ENCODE data around the gene FRMD4A.

Gene FRMD4A

GRCh38 chr10:14162061-14162460 is 168.7 kb downstream of the FRMD4A start:
- no peak for DNase-seq (ENCODE audit: extremely low read depth, low read depth)
- no peak for TF ChIP-seq CTCF (IDR thresholded peaks at IDR 0.05; ENCODE audit: low read depth, low read length, missing control alignments)
- H3K4me3 ChIP-seq (replicated peaks; ENCODE audit: low read depth, low read length), result no peak overlapping the region

- no peak overlapping the region for H3K4me3 ChIP-seq (replicated peaks; ENCODE audit: low read depth, low read length)
- no peak for DNase-seq (ENCODE audit: extremely low read depth, low read depth)
- TF ChIP-seq CTCF (IDR thresholded peaks at IDR 0.05; ENCODE audit: low read depth, low read length, missing control alignments), result no peak
Observed at GRCh38 chr10:14160299-14160698, 170.4 kb downstream of the FRMD4A start.

- no peak overlapping the region for H3K4me3 ChIP-seq (replicated peaks; ENCODE audit: low read depth, low read length)
- DNase-seq (ENCODE audit: extremely low read depth, low read depth), result no peak
- no peak for TF ChIP-seq CTCF (IDR thresholded peaks at IDR 0.05; ENCODE audit: low read depth, low read length, missing control alignments)
Observed at GRCh38 chr10:14158575-14158974, 172.1 kb downstream of the FRMD4A start.

GRCh38 chr10:14156104-14156503 is 174.6 kb downstream of the FRMD4A start:
- no peak for TF ChIP-seq CTCF (IDR thresholded peaks at IDR 0.05; ENCODE audit: low read depth, low read length, missing control alignments)
- no peak for DNase-seq (ENCODE audit: extremely low read depth, low read depth)
- H3K4me3 ChIP-seq (replicated peaks; ENCODE audit: low read depth, low read length), result no peak overlapping the region

- no peak for TF ChIP-seq CTCF (IDR thresholded peaks at IDR 0.05; ENCODE audit: low read depth, low read length, missing control alignments)
- no peak overlapping the region for H3K4me3 ChIP-seq (replicated peaks; ENCODE audit: low read depth, low read length)
- DNase-seq (ENCODE audit: extremely low read depth, low read depth), result no peak
Observed at GRCh38 chr10:14153570-14154055, 177.1 kb downstream of the FRMD4A start.

GRCh38 chr10:14151571-14151970 is 179.2 kb downstream of the FRMD4A start:
- DNase-seq (ENCODE audit: extremely low read depth, low read depth), result no peak
- H3K4me3 ChIP-seq (replicated peaks; ENCODE audit: low read depth, low read length), result no peak overlapping the region
- no peak for TF ChIP-seq CTCF (IDR thresholded peaks at IDR 0.05; ENCODE audit: low read depth, low read length, missing control alignments)

GRCh38 chr10:14150526-14150925 is 180.2 kb downstream of the FRMD4A start:
- DNase-seq (ENCODE audit: extremely low read depth, low read depth), result no peak
- no peak for TF ChIP-seq CTCF (IDR thresholded peaks at IDR 0.05; ENCODE audit: low read depth, low read length, missing control alignments)
- no peak overlapping the region for H3K4me3 ChIP-seq (replicated peaks; ENCODE audit: low read depth, low read length)
